ENCODE results near the gene CAMTA1. TPM values are rescaled to one million over a fixed set of nuclear protein-coding genes. Genes with fewer than 3 reads are reported as not detected.
A peak's percentile ranks its signal among the peaks of the same experiment; 100 is the strongest.

Gene CAMTA1
- total RNA-seq, 1 donor from 2014 or later = 47.9 TPM

DNA sequence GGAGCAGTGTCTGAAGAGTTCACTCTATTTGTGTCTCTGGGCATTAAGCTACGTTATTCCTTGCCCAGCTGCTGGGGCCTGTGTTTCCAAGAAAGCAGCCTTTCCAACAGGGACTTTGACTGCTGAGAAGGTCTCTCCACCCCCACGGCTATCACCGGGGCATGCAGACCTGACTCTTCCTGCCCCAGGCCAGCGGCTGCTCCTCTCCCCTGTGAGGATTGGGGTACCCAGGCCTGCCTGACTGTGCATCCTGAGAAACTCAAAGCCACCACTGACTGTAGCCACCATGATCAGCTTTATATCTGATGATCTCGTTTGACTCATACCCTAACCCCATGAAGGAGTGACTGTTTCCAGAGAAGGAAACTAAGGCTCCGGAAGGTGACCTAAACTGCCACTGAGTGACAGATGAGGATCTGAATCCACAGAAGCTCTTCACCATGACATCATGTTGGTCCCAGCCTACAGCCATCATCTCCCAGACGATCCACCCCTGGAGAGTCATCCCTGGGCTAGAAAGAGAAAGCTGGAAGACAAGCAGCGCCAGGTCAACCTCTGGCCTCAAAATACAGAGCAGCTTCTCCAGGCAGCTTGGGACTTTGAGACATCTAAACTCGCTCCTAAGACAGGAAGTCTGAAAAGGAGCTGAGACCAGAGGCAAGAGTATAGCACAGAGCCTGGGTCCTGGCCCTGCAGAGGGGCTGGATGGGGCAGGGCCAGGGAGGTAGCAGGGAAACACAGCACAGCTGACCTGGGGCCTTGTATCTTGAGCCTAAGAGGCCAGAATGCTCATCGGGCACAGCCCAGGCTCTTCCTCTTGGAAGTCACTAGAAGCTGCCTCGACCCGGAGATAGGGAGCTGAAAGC, 741.8 kb downstream of the CAMTA1 start:
- intact Hi-C loops (cut with DNase I) = no loop called here
- Histone ChIP-seq H3K27me3 (ENCODE audit: low read depth) (peaks cover 5% of the 10 kb centered on the region), H3K4me1 (no peaks in the 10 kb centered on the region), H3K36me3 (no peaks in the 10 kb centered on the region), H3K4me3 (no peak overlapping the region), H3K9me3 (no peaks in the 10 kb centered on the region), H3K27ac (no peak overlapping the region)
- ATAC-seq (no peak), DNase-seq (peak; percentile 20)
- TF ChIP-seq, protein P1, sequence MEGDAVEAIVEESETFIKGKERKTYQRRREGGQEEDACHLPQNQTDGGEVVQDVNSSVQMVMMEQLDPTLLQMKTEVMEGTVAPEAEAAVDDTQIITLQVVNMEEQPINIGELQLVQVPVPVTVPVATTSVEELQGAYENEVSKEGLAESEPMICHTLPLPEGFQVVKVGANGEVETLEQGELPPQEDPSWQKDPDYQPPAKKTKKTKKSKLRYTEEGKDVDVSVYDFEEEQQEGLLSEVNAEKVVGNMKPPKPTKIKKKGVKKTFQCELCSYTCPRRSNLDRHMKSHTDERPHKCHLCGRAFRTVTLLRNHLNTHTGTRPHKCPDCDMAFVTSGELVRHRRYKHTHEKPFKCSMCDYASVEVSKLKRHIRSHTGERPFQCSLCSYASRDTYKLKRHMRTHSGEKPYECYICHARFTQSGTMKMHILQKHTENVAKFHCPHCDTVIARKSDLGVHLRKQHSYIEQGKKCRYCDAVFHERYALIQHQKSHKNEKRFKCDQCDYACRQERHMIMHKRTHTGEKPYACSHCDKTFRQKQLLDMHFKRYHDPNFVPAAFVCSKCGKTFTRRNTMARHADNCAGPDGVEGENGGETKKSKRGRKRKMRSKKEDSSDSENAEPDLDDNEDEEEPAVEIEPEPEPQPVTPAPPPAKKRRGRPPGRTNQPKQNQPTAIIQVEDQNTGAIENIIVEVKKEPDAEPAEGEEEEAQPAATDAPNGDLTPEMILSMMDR (IDR thresholded peaks at IDR 0.05) = no peak

DNA sequence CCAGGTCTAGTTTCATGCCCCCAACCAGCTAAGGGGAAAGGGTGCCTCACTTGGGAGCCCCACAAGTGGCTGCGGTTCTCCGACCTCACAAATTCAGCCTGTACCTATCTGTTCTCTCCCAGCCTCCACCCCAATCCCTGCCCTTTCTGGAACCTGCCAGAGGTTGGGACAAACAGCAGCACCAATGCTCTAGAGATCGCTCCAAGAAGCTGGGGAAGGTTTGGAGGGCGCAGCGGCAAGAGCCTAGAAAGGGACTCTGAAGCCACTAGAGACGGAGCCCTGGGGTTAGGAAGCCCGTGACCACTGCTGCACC, 742.4 kb downstream of the CAMTA1 start:
- intact Hi-C loops (cut with DNase I) = no loop called here
- Histone ChIP-seq H3K27me3 (ENCODE audit: low read depth) (peaks cover 5% of the 10 kb centered on the region), H3K4me3 (no peak overlapping the region), H3K9me3 (no peaks in the 10 kb centered on the region), H3K36me3 (no peaks in the 10 kb centered on the region), H3K4me1 (no peaks in the 10 kb centered on the region), H3K27ac (no peak overlapping the region)
- no peak for ATAC-seq
- TF ChIP-seq, protein P1 (IDR thresholded peaks at IDR 0.05) = no peak
- DNase-seq = peak; percentile 11

DNA sequence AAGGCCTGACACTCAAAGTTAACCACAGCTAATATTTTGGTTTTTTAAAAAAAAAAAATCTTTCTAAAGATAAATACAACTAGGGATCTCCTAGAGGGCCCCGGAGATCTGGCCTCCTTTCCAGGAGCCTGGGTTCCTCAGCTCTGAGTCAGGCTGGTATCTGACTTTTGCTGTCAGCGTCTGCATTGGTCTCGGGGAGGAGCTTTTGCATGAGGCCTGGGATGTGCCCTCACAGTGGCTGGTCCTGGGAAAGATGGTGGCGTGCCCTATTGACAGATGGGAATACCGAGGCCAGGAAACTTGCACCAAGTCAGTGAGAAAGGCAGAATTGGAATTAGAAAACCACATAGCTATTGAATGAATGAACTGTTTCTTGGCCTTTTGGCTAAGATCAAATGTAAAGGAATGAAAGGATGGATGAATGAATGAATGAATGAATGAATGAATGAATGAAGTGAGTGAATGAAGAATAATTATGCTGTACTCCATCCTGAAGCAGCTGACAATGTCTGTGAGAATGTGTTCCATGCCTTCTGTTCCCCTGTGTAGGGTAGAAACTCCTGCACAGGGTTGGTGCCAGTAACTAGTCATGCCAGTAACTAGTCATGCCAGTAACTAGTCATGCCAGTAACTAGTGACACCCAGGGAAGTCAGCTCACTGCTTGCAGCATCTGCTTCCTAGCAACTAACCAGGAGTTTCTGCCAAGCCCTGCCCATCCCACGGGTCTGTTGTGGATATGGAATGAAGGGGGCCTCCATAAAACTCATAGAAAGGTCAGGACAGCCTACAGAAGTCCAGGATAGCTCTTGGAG, 743.3 kb downstream of the CAMTA1 start:
- no peak for ATAC-seq

DNA sequence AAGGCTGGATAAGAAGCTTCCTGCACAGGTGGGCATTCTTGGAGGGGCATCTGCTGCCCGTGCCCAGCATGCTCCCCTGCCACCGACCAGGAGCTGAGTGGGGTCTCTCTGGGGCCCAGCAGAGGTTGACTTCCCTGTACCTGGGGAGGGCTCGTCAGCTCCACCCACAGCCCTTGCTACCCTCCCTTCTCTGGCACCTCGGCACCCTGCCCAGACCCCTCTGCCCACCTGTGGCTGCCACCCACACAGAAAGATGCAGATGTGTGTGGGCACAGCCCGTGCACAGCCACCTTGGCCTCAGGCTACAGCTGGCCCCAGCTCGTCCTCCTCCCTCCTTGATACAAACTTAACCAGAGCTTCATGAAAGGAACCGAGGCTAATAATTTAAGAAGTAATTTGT, 744.7 kb downstream of the CAMTA1 start:
- intact Hi-C loops (cut with DNase I) = no loop called here
- TF ChIP-seq, protein P1 (IDR thresholded peaks at IDR 0.05) = no peak
- Histone ChIP-seq H3K4me1 (peaks cover 5% of the 10 kb centered on the region), H3K27me3 (ENCODE audit: low read depth) (peaks cover 9% of the 10 kb centered on the region), H3K4me3 (no peak overlapping the region), H3K36me3 (no peaks in the 10 kb centered on the region), H3K9me3 (no peaks in the 10 kb centered on the region), H3K27ac (no peak overlapping the region)
- DNase-seq (no peak), ATAC-seq (no peak)

More for the DNA sequence above, 743.3 kb downstream of the CAMTA1 start:
- Histone ChIP-seq H3K9me3 (no peaks in the 10 kb centered on the region), H3K27me3 (ENCODE audit: low read depth) (peaks cover 9% of the 10 kb centered on the region), H3K36me3 (no peaks in the 10 kb centered on the region), H3K4me1 (no peaks in the 10 kb centered on the region), H3K4me3 (no peak overlapping the region), H3K27ac (no peak overlapping the region)
- TF ChIP-seq, protein P1 (IDR thresholded peaks at IDR 0.05) = no peak
- intact Hi-C loops (cut with DNase I) = no loop called here
- DNase-seq = no peak

DNA sequence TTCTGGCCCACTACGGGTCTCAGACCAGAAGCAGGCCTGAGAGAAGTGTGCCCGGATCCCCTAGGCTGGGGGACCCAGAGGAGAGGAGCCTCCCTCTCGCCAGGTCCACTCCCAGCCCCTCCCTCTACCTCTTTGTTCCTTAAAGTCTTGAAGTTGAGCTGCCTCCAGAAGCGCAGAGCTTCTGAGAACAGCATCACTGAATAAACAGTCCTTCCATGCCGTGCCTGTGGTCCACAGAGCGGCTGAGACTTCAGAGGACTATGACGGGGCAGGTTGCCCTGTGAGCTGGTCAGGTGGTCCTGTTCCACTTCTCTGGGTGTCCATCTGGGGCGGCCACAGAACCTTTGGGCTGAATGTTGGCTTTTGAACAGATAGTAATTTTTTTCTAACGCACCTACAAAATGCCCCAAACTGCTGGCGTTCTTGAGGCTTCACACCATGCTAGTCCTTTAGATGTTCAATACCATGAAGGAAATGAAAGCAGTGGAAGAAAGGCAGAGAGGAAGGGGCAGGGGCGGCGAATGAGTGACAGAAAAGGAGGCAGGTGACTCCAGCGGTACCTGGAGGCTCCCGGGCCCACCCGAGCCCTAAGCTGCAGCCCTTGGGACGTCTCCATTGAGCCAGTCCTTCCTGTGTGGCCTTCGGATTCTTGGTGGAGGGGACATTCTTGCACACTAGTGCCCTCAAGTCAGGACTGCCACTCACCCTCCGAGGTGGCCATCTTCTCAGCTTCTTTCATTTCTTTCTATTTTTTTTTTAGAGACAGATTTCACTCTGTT, 746.5 kb downstream of the CAMTA1 start:
- Histone ChIP-seq H3K4me3 (no peak overlapping the region), H3K27me3 (ENCODE audit: low read depth) (peaks cover 14% of the 10 kb centered on the region), H3K4me1 (peaks cover 5% of the 10 kb centered on the region), H3K36me3 (no peaks in the 10 kb centered on the region), H3K9me3 (no peaks in the 10 kb centered on the region), H3K27ac (no peak overlapping the region)
- DNase-seq = no peak
- TF ChIP-seq, protein P1 (IDR thresholded peaks at IDR 0.05) = no peak
- no peak for ATAC-seq
- intact Hi-C loops (cut with DNase I) = no loop called here

Measured in lower lobe of right lung (tissue), 2 donors.